Lung (tissue), 5 donors: ENCODE data around the gene OR2A14. TPM values are rescaled to one million over a fixed set of nuclear protein-coding genes. Genes with fewer than 3 reads are reported as not detected.

ENCODE experiments used
- polyA plus RNA-seq, 2 donors: library from polyadenylated mRNA; stranded (reverse); fragments of 200-250 nt; gene quantifications; one replicate each; pipeline ENCODE4 v1.2.1, GENCODE V29; 2013
- small RNA-seq: library from RNA; depleted of rRNA; stranded (forward); fragments of <200 nt; gene quantifications from one replicate; pipeline ENCODE3, GENCODE V24; 2014; ENCODE audit warnings: low replicate concordance
- total RNA-seq, 2 donors: library from RNA; depleted of rRNA in 1 of 2; stranded (reverse); fragments of >200 nt in 1 of 2; gene quantifications; one replicate each; pipeline ENCODE4 v1.2.1, GENCODE V29; 2014 to 2021
- donor health status: Bipolar disorder and iron deficiency.
- donor health status: healthy.
- donor health status: DM: yes; HTN: yes; CAD: no.

The OR2A14 gene
- total and polyA plus RNA-seq, 4 donors: not detected

Small RNA genes lying within 50 kb of the gene (small RNA-seq; reads per million reads assigned to genes)
- not detected for gene OR2A41P

Other genes starting within 250 kb of the OR2A14 start
- gene TCAF1, start 221.0 kb upstream of the OR2A14 start, total RNA-seq: 10 to 100 TPM; 37.1 to 65.8 TPM
- gene TCAF1, start 221.0 kb upstream of the OR2A14 start, polyA plus RNA-seq: 10 to 100 TPM; 10.1 to 12.2 TPM
- not detected for gene OR2F2, start 187.9 kb upstream of the OR2A14 start, total RNA-seq
- gene OR2F2, start 187.9 kb upstream of the OR2A14 start, polyA plus RNA-seq: not detected
- not detected for gene OR2F1, start 168.3 kb upstream of the OR2A14 start, total RNA-seq
- not detected for gene OR2F1, start 168.3 kb upstream of the OR2A14 start, polyA plus RNA-seq
- not detected for gene OR6B1, start 122.9 kb upstream of the OR2A14 start, total RNA-seq
- gene OR6B1, start 122.9 kb upstream of the OR2A14 start, polyA plus RNA-seq: not detected
- gene OR2A5, start 74.2 kb upstream of the OR2A14 start, total RNA-seq: not detected
- not detected for gene OR2A5, start 74.2 kb upstream of the OR2A14 start, polyA plus RNA-seq
- gene OR2A25, start 53.4 kb upstream of the OR2A14 start, total RNA-seq: not detected
- not detected for gene OR2A25, start 53.4 kb upstream of the OR2A14 start, polyA plus RNA-seq
- under 1 TPM in 1 of 2 donors, not detected in 1; 0.06 TPM for gene OR2A12, start 36.9 kb upstream of the OR2A14 start, total RNA-seq
- not detected for gene OR2A12, start 36.9 kb upstream of the OR2A14 start, polyA plus RNA-seq
- not detected for gene OR2A2, start 13.6 kb upstream of the OR2A14 start, total RNA-seq
- not detected for gene OR2A2, start 13.6 kb upstream of the OR2A14 start, polyA plus RNA-seq
- gene CTAGE4, start 60.3 kb downstream of the OR2A14 start, total RNA-seq: 1 to 10 TPM; 4.4 to 8.2 TPM
- gene CTAGE4, start 60.3 kb downstream of the OR2A14 start, polyA plus RNA-seq: 1 to 10 TPM in 1 of 2 donors, under 1 TPM in 1; 0.16 to 4.3 TPM
- 10 to 100 TPM in 1 of 2 donors, 1 to 10 TPM in 1; 9.0 to 10.8 TPM for gene ARHGEF35, start 72.7 kb downstream of the OR2A14 start, total RNA-seq
- 10 to 100 TPM in 1 of 2 donors, 1 to 10 TPM in 1; 8.4 to 12.4 TPM for gene ARHGEF35, start 72.7 kb downstream of the OR2A14 start, polyA plus RNA-seq
- under 1 TPM in 1 of 2 donors, not detected in 1; 0.26 TPM for gene OR2A42, start 116.4 kb downstream of the OR2A14 start, total RNA-seq
- gene OR2A42, start 116.4 kb downstream of the OR2A14 start, polyA plus RNA-seq: under 1 TPM; 0.02 to 0.04 TPM
- gene OR2A7, start 141.6 kb downstream of the OR2A14 start, total RNA-seq: 10 to 100 TPM in 1 of 2 donors, 1 to 10 TPM in 1; 6.5 to 19.5 TPM
- 1 to 10 TPM; 1.3 to 2.0 TPM for gene OR2A7, start 141.6 kb downstream of the OR2A14 start, polyA plus RNA-seq
- 1 to 10 TPM in 1 of 2 donors, under 1 TPM in 1; 0.92 to 2.4 TPM for gene CTAGE8, start 146.1 kb downstream of the OR2A14 start, total RNA-seq
- gene CTAGE8, start 146.1 kb downstream of the OR2A14 start, polyA plus RNA-seq: under 1 TPM in 1 of 2 donors, not detected in 1; 0.76 TPM
- not detected for gene OR2A1, start 189.2 kb downstream of the OR2A14 start, total RNA-seq
- gene OR2A1, start 189.2 kb downstream of the OR2A14 start, polyA plus RNA-seq: under 1 TPM; 0.18 to 0.23 TPM
- gene ARHGEF5, start 232.2 kb downstream of the OR2A14 start, total RNA-seq: 10 to 100 TPM; 21.7 to 27.1 TPM
- 1 to 10 TPM; 4.5 to 9.6 TPM for gene ARHGEF5, start 232.2 kb downstream of the OR2A14 start, polyA plus RNA-seq